CD14-positive monocyte (primary cell): ENCODE data around the gene MRGPRF. TPM values are rescaled to one million over a fixed set of nuclear protein-coding genes. Genes with fewer than 3 reads are reported as not detected.
A peak's percentile ranks its signal among the peaks of the same experiment; 100 is the strongest.

Experiments used
- DNase-seq, 3 donors: peaks; one replicate each; pipeline ENCODE4 v3.0.0-alpha.2; 2011 to 2022
- H2AFZ ChIP-seq: 2 replicates; pipeline ENCODE4 v1.6.0; 2012; ENCODE audit warnings: mild to moderate bottlenecking, low read depth, low read length, inconsistent platforms; ENCODE audit not compliant: insufficient read depth, poor library complexity, severe bottlenecking
- H3K27ac ChIP-seq, 2 donors: 1 replicate in 1 of 2; 2 replicates in 1 of 2; pipeline ENCODE4 v1.5.1; 2012 to 2013; ENCODE audit warnings: low read length in 2 of 2, control low read depth in 1 of 2, inconsistent platforms in 1 of 2, low read depth in 1 of 2, mild to moderate bottlenecking in 1 of 2
- H3K27me3 ChIP-seq, 2 donors: one replicate each; pipeline versions ENCODE4 v1.6.0 to v1.6.1; 2011 to 2013; ENCODE audit warnings: low read length in 2 of 2; ENCODE audit not compliant: control insufficient read depth in 2 of 2, insufficient read depth in 2 of 2
- H3K36me3 ChIP-seq, 2 donors: replicated peaks in 1 of 2; 1 replicate in 1 of 2; 2 replicates in 1 of 2; pipeline versions ENCODE4 v1.5.1 to v1.6.1; 2012 to 2013; ENCODE audit warnings: low read length in 2 of 2, control low read depth in 1 of 2, inconsistent platforms in 1 of 2, mild to moderate bottlenecking in 1 of 2; ENCODE audit not compliant: insufficient read depth in 2 of 2, control insufficient read depth in 1 of 2
- H3K4me1 ChIP-seq, 2 donors: 1 replicate in 1 of 2; 2 replicates in 1 of 2; pipeline versions ENCODE4 v1.5.1 to v1.6.1; 2012 to 2013; ENCODE audit warnings: low read length in 2 of 2, control low read depth in 1 of 2, inconsistent platforms in 1 of 2, mild to moderate bottlenecking in 1 of 2, moderate library complexity in 1 of 2; ENCODE audit not compliant: insufficient read depth in 2 of 2, control insufficient read depth in 1 of 2
- H3K4me2 ChIP-seq: replicated peaks from 2 replicates; pipeline ENCODE3; 2012; ENCODE audit warnings: low read length, moderate library complexity, mild to moderate bottlenecking; ENCODE audit not compliant: poor library complexity, severe bottlenecking; ENCODE audit errors: extremely low read depth
- H3K4me3 ChIP-seq, 3 experiments: fragments of 200-600 bp in 1 of 3; sonication (generic) in 1 of 3; replicated peaks in 1 of 3; 1 replicate in 2 of 3; 2 replicates in 1 of 3; pipeline ENCODE4 v1.5.1; 2011 to 2013; ENCODE audit warnings: low read length in 3 of 3, mild to moderate bottlenecking in 3 of 3, control low read depth in 2 of 3, low read depth in 2 of 3, inconsistent platforms in 1 of 3, moderate library complexity in 1 of 3
- H3K79me2 ChIP-seq: 2 replicates; pipeline ENCODE4 v1.6.0; 2012; ENCODE audit warnings: mild to moderate bottlenecking, control low read depth, inconsistent platforms, low read length, moderate library complexity; ENCODE audit not compliant: insufficient read depth
- H3K9ac ChIP-seq: 2 replicates; pipeline ENCODE4 v1.6.0; 2017; ENCODE audit warnings: low read length, mild to moderate bottlenecking; ENCODE audit not compliant: insufficient read depth, poor library complexity, severe bottlenecking
- H3K9me3 ChIP-seq, 2 donors: replicated peaks in 1 of 2; 1 replicate in 1 of 2; 2 replicates in 1 of 2; pipeline versions ENCODE4 v1.5.1 to v1.6.1; 2012 to 2013; ENCODE audit warnings: low read length in 2 of 2, control low read depth in 1 of 2; ENCODE audit not compliant: control insufficient read depth in 1 of 2, insufficient read depth in 1 of 2
- H4K20me1 ChIP-seq: 2 replicates; pipeline ENCODE4 v1.6.0; 2012; ENCODE audit warnings: mild to moderate bottlenecking, low read length, control low read depth, moderate library complexity; ENCODE audit not compliant: insufficient read depth
- H3K27ac Mint-ChIP-seq, 7 donors: one replicate each; pipeline ENCODE4 v1.8.0; 2020; ENCODE audit warnings: mild to moderate bottlenecking in 7 of 7, mixed read lengths in 7 of 7, moderate library complexity in 6 of 7, inconsistent platforms in 2 of 7
- H3K27me3 Mint-ChIP-seq, 3 donors: one replicate each; pipeline ENCODE4 v1.8.0; 2021 to 2022; ENCODE audit warnings: low read depth in 3 of 3, mild to moderate bottlenecking in 3 of 3, mixed read lengths in 3 of 3, moderate library complexity in 3 of 3, inconsistent platforms in 1 of 3
- H3K36me3 Mint-ChIP-seq, 2 donors: one replicate each; pipeline ENCODE4 v1.8.0; 2020; ENCODE audit warnings: mixed read lengths in 2 of 2, inconsistent platforms in 1 of 2, mild to moderate bottlenecking in 1 of 2
- H3K4me1 Mint-ChIP-seq: one replicate; pipeline ENCODE4 v1.8.0; 2020; ENCODE audit warnings: mild to moderate bottlenecking, mixed read lengths
- H3K4me3 Mint-ChIP-seq, 2 donors: one replicate each; pipeline ENCODE4 v1.8.0; 2020; ENCODE audit warnings: mild to moderate bottlenecking in 2 of 2, mixed read lengths in 2 of 2, moderate library complexity in 1 of 2
- H3K9me3 Mint-ChIP-seq, 7 donors: one replicate each; pipeline ENCODE4 v1.8.0; 2020 to 2022; ENCODE audit warnings: mixed read lengths in 7 of 7, mild to moderate bottlenecking in 6 of 7, moderate library complexity in 6 of 7, inconsistent platforms in 2 of 7
- CTCF ChIP-seq: fragments of 200-600 bp; IDR thresholded peaks from one replicate; pipeline ENCODE4 v1.8.0; 2022; ENCODE audit warnings: antibody characterized with exemption, mild to moderate bottlenecking
- WGBS: methylation state at CpG from one replicate; pipeline ENCODE4 v1.1.5; 2013; ENCODE audit warnings: missing lambda C conversion rate; ENCODE audit not compliant: insufficient coverage; 5-methylcytosine and 5-hydroxymethylcytosine counted together
- intact Hi-C, 2 donors: fragments of 100-400 bp; cut with micrococcal nuclease; formaldehyde crosslinking; loops; one replicate each; pipeline versions ENCODE4 v1.15.0 to v1.15.1; 2023
- polyA plus RNA-seq, 3 donors: library from polyadenylated mRNA; depleted of rRNA in 1 of 3; unstranded in 2 of 3; stranded (reverse) in 1 of 3; fragments of 300-500 nt in 2 of 3; fragments of >200 nt in 1 of 3; fragmentation: Illumina TruSeq in 2 of 3; gene quantifications; 1 replicate in 2 of 3; 2 replicates in 1 of 3; pipeline ENCODE4 v1.2.3, GENCODE V29; 2012 to 2021

MRGPRF gene
- polyA plus RNA-seq, 3 donors: 0.22 to 0.23 TPM; not detected in 1

GRCh38 chr11:68955607-68955958 is 57.5 kb downstream of the MRGPRF start:
- Histone ChIP-seq H3K27me3 (no peaks in the 10 kb centered on the region), H3K9me3 (no peaks in the 10 kb centered on the region), H3K4me3 (peak overlapping the region in 2 of 3 experiments; percentile 10 to 61), H2AFZ (peak overlapping the region; percentile 68), H3K36me3 (no peaks in the 10 kb centered on the region), H4K20me1 (no peaks in the 10 kb centered on the region), H3K79me2 (no peaks in the 10 kb centered on the region), H3K9ac (peak overlapping the region; percentile 16), H3K27ac (peak overlapping the region; percentile 7 to 68), H3K4me2 (peak overlapping the region; percentile 62), H3K4me1 (peaks cover 18 to 19% of the 10 kb centered on the region in 2 donors)
- TF ChIP-seq CTCF: no peak
- H3K4me3 Mint-ChIP-seq: peak overlapping the region; percentile 66 to 85
- H3K27me3 Mint-ChIP-seq: peaks cover 2 to 6% (median 3%) of the 10 kb centered on the region in 3 donors
- WGBS: 8% methylated on average over 2 of the region's 5 CpGs
- H3K9me3 Mint-ChIP-seq: peaks cover 0 to 7% (median 0%) of the 10 kb centered on the region in 7 donors
- peaks cover 12% of the 10 kb centered on the region for H3K4me1 Mint-ChIP-seq
- H3K36me3 Mint-ChIP-seq: peaks cover 0 to 3% of the 10 kb centered on the region in 2 donors
- peak overlapping the region in 6 of 7 donors; percentile 38 to 86 (median 76) for H3K27ac Mint-ChIP-seq
- intact Hi-C loops: no loop called here
- DNase-seq: no peak

GRCh38 chr11:68954836-68955606 is 58.0 kb downstream of the MRGPRF start:
- H3K27me3 Mint-ChIP-seq: peaks cover 0 to 6% (median 3%) of the 10 kb centered on the region in 3 donors
- no peak for TF ChIP-seq CTCF
- Histone ChIP-seq H2AFZ (peak overlapping the region; percentile 68), H3K79me2 (no peaks in the 10 kb centered on the region), H3K27ac (peak overlapping the region; percentile 7 to 68), H3K9me3 (no peaks in the 10 kb centered on the region), H3K4me3 (peak overlapping the region in 2 of 3 experiments; percentile 10 to 61), H3K4me1 (peaks cover 18 to 19% of the 10 kb centered on the region in 2 donors), H3K36me3 (no peaks in the 10 kb centered on the region), H3K4me2 (peak overlapping the region; percentile 62), H3K9ac (peak overlapping the region; percentile 16), H4K20me1 (no peaks in the 10 kb centered on the region), H3K27me3 (no peaks in the 10 kb centered on the region)
- WGBS: 25% methylated on average over 22 of the region's 30 CpGs
- peaks cover 0 to 7% (median 0%) of the 10 kb centered on the region in 7 donors for H3K9me3 Mint-ChIP-seq
- H3K4me3 Mint-ChIP-seq: peak overlapping the region; percentile 66 to 85
- H3K27ac Mint-ChIP-seq: peak overlapping the region in 6 of 7 donors; percentile 38 to 86 (median 76)
- peak; percentile 81 to 84 (median 82) for DNase-seq
- peaks cover 0 to 3% of the 10 kb centered on the region in 2 donors for H3K36me3 Mint-ChIP-seq
- intact Hi-C loops: no loop called here
- H3K4me1 Mint-ChIP-seq: peaks cover 12% of the 10 kb centered on the region

Other genes starting within 250 kb of the MRGPRF start
- gene CPT1A, start 171.3 kb downstream of the MRGPRF start, polyA plus RNA-seq: 10 to 100 TPM in 1 of 3 donors, 1 to 10 TPM in 2; 5.6 to 42.5 (median 7.0) TPM
- 100 to 1,000 TPM in 2 of 3 donors, 10 to 100 TPM in 1; 38.8 to 138 (median 104) TPM for gene MRPL21, start 109.4 kb downstream of the MRGPRF start, polyA plus RNA-seq
- gene IGHMBP2, start 109.4 kb downstream of the MRGPRF start, polyA plus RNA-seq: 10 to 100 TPM in 1 of 3 donors, 1 to 10 TPM in 2; 3.9 to 14.9 (median 6.0) TPM
- not detected for gene MRGPRD, start 32.3 kb downstream of the MRGPRF start, polyA plus RNA-seq
- gene TPCN2, start 35.7 kb upstream of the MRGPRF start, polyA plus RNA-seq: 10 to 100 TPM; 29.3 to 52.8 (median 31.5) TPM
- gene SMIM38, start 142.7 kb upstream of the MRGPRF start, polyA plus RNA-seq: under 1 TPM in 1 of 3 donors, not detected in 2; 0.05 TPM